ACHN (cell line): ENCODE measurements around the gene ALDH3A1.

Experiments used
- DNase-seq: peaks from one replicate; pipeline ENCODE4 v3.0.0-alpha.2; 2015
- in situ Hi-C: cut with HindIII; loops from 2 replicates; pipeline ENCODE4 v1.10.0; 2017; ENCODE audit warnings: low sequenced_read_pairs, low pct_ligation_motif_present, low pct_unique_long_range_greater_than_20kb

Gene ALDH3A1

GRCh38 chr17:19744922-19745757 lies 3.0 kb downstream of the ALDH3A1 start:
- in situ Hi-C loops = no loop called here

GRCh38 chr17:19744492-19744891 lies 3.6 kb downstream of the ALDH3A1 start:
- DNase-seq = no peak
- in situ Hi-C loops = no loop called here

More at GRCh38 chr17:19744922-19745757, 3.0 kb downstream of the ALDH3A1 start:
- peak; percentile 89 for DNase-seq

- DNase-seq = no peak
Observed at GRCh38 chr17:19743101-19744100, 4.7 kb downstream of the ALDH3A1 start.

GRCh38 chr17:19742495-19742894 lies 5.6 kb downstream of the ALDH3A1 start:
- in situ Hi-C loops = no loop called here
- DNase-seq = no peak

More at GRCh38 chr17:19743101-19744100, 4.7 kb downstream of the ALDH3A1 start:
- in situ Hi-C loops = no loop called here

GRCh38 chr17:19741832-19742457 lies 6.2 kb downstream of the ALDH3A1 start:
- no peak for DNase-seq
- in situ Hi-C loops = no loop called here

- DNase-seq = no peak
- in situ Hi-C loops = no loop called here
Observed at GRCh38 chr17:19740933-19741332, 7.2 kb downstream of the ALDH3A1 start.

- in situ Hi-C loops = no loop called here
- DNase-seq = no peak
Observed at GRCh38 chr17:19739241-19740201, 8.6 kb downstream of the ALDH3A1 start.

GRCh38 chr17:19738757-19739156 lies 9.3 kb downstream of the ALDH3A1 start:
- in situ Hi-C loops = no loop called here
- no peak for DNase-seq

GRCh38 chr17:19738073-19738449 lies 10.0 kb downstream of the ALDH3A1 start:
- DNase-seq = no peak
- in situ Hi-C loops = no loop called here

- no peak for DNase-seq
- in situ Hi-C loops = no loop called here
Observed at GRCh38 chr17:19737305-19738072, 10.6 kb downstream of the ALDH3A1 start.

GRCh38 chr17:19736071-19736470 lies 12.0 kb downstream of the ALDH3A1 start:
- no peak for DNase-seq
- in situ Hi-C loops = no loop called here

- in situ Hi-C loops = no loop called here
- no peak for DNase-seq
Observed at GRCh38 chr17:19733953-19734526, 14.1 kb downstream of the ALDH3A1 start.

GRCh38 chr17:19731626-19732025 lies 16.5 kb downstream of the ALDH3A1 start:
- in situ Hi-C loops = no loop called here

GRCh38 chr17:19730843-19731242 lies 17.3 kb downstream of the ALDH3A1 start:
- in situ Hi-C loops = no loop called here
- DNase-seq = no peak

More at GRCh38 chr17:19731626-19732025, 16.5 kb downstream of the ALDH3A1 start:
- DNase-seq = no peak

GRCh38 chr17:19729900-19730299 lies 18.2 kb downstream of the ALDH3A1 start:
- DNase-seq = no peak
- in situ Hi-C loops = no loop called here

GRCh38 chr17:19728084-19728495 lies 20.0 kb downstream of the ALDH3A1 start:
- in situ Hi-C loops = no loop called here
- DNase-seq = peak; percentile 25
